AG09309 (cell line): ENCODE measurements around the gene SPDL1.

Experiments used
- DNase-seq: peaks from one replicate; pipeline ENCODE4 v3.0.0-alpha.2; 2010; ENCODE audit warnings: low read depth
- H3K4me3 ChIP-seq: 2 replicates; pipeline ENCODE4 v1.5.1; 2011; ENCODE audit warnings: mild to moderate bottlenecking, low read depth, low read length, moderate library complexity; ENCODE audit not compliant: control insufficient read depth
- CTCF ChIP-seq: IDR thresholded peaks from 2 replicates; pipeline ENCODE4 v1.5.1; 2011; ENCODE audit warnings: mild to moderate bottlenecking, low read depth, low read length, inconsistent platforms; ENCODE audit not compliant: insufficient read depth, control insufficient read depth; ENCODE audit errors: missing control alignments

SPDL1 gene

GRCh38 chr5:169551696-169552095 is 31.9 kb upstream of the SPDL1 start:
- DNase-seq = no peak

GRCh38 chr5:169554251-169554650 is 29.3 kb upstream of the SPDL1 start:
- no peak for TF ChIP-seq CTCF
- DNase-seq = no peak
- no peak overlapping the region for H3K4me3 ChIP-seq

More at GRCh38 chr5:169551696-169552095, 31.9 kb upstream of the SPDL1 start:
- TF ChIP-seq CTCF = no peak
- H3K4me3 ChIP-seq = no peak overlapping the region

- no peak for DNase-seq
- TF ChIP-seq CTCF = no peak
- H3K4me3 ChIP-seq = no peak overlapping the region
Observed at GRCh38 chr5:169557838-169558237, 25.7 kb upstream of the SPDL1 start.

- DNase-seq = no peak
- no peak overlapping the region for H3K4me3 ChIP-seq
- TF ChIP-seq CTCF = no peak
Observed at GRCh38 chr5:169561893-169562292, 21.7 kb upstream of the SPDL1 start.

GRCh38 chr5:169563369-169563768 is 20.2 kb upstream of the SPDL1 start:
- DNase-seq = no peak
- no peak overlapping the region for H3K4me3 ChIP-seq
- TF ChIP-seq CTCF = no peak

GRCh38 chr5:169566202-169566601 is 17.4 kb upstream of the SPDL1 start:
- no peak for DNase-seq
- no peak overlapping the region for H3K4me3 ChIP-seq
- no peak for TF ChIP-seq CTCF

- no peak overlapping the region for H3K4me3 ChIP-seq
- no peak for DNase-seq
- TF ChIP-seq CTCF = no peak
Observed at GRCh38 chr5:169567079-169567478, 16.5 kb upstream of the SPDL1 start.
